HepG2 (cell line): ENCODE data around the gene ANKRD37. TPM values are rescaled to one million over a fixed set of nuclear protein-coding genes. Genes with fewer than 3 reads are reported as not detected.

ENCODE experiments used
- ATF1 ChIP-seq: IDR thresholded peaks from 2 replicates; pipeline ENCODE4 v1.6.1; 2016; ENCODE audit warnings: mild to moderate bottlenecking, control low read depth
- CEBPG ChIP-seq: IDR thresholded peaks from 2 replicates; pipeline ENCODE4 v1.6.1; 2016
- HNF4G ChIP-seq, 2 experiments: sonication (generic) in 1 of 2; formaldehyde crosslinking in 1 of 2; IDR thresholded peaks; 2 replicates each; pipeline versions ENCODE4 v1.4.0 to v1.6.1; 2011 to 2020; ENCODE audit warnings: borderline replicate concordance in 2 of 2, low read depth in 2 of 2, mild to moderate bottlenecking in 2 of 2, low read length in 1 of 2, missing genetic modification reagents in 1 of 2, moderate library complexity in 1 of 2
- JUND ChIP-seq: sonication (generic); formaldehyde crosslinking; IDR thresholded peaks from 2 replicates; pipeline ENCODE4 v1.8.0; 2022; ENCODE audit warnings: mild to moderate bottlenecking, missing genetic modification reagents
- MBD4 ChIP-seq: IDR thresholded peaks from 2 replicates; pipeline ENCODE4 v1.6.1; 2012; ENCODE audit warnings: low read length, inconsistent platforms, borderline replicate concordance
- MTF2 ChIP-seq: sonication (generic); formaldehyde crosslinking; IDR thresholded peaks from 2 replicates; pipeline ENCODE4 v1.5.0; 2020; ENCODE audit warnings: missing genetic modification reagents, borderline replicate concordance
- NFYB ChIP-seq: sonication (generic); formaldehyde crosslinking; IDR thresholded peaks from 2 replicates; pipeline ENCODE4 v1.4.0; 2020; ENCODE audit warnings: missing genetic modification reagents
- PLSCR1 ChIP-seq: sonication (generic); formaldehyde crosslinking; IDR thresholded peaks from 2 replicates; pipeline ENCODE4 v1.5.0; 2020; ENCODE audit warnings: missing genetic modification reagents, mild to moderate bottlenecking, borderline replicate concordance
- RAD21 ChIP-seq: fragments of 450-650 bp; formaldehyde crosslinking; IDR thresholded peaks from 2 replicates; pipeline ENCODE4 v1.5.0; 2020; ENCODE audit warnings: mild to moderate bottlenecking
- SALL1 ChIP-seq: sonication (generic); formaldehyde crosslinking; IDR thresholded peaks from 2 replicates; pipeline ENCODE4 v1.8.0; 2022; ENCODE audit warnings: mild to moderate bottlenecking, missing genetic modification reagents
- SMYD3 ChIP-seq: sonication (generic); formaldehyde crosslinking; IDR thresholded peaks from 2 replicates; pipeline ENCODE4 v1.8.1; 2023; ENCODE audit warnings: mild to moderate bottlenecking, missing genetic modification reagents
- SNAI1 ChIP-seq: sonication (generic); formaldehyde crosslinking; IDR thresholded peaks from 2 replicates; pipeline ENCODE4 v1.5.0; 2020; ENCODE audit warnings: mild to moderate bottlenecking, missing genetic modification reagents, borderline replicate concordance
- TBX3 ChIP-seq: fragments of 450-650 bp; IDR thresholded peaks from 2 replicates; pipeline ENCODE4 v1.6.1; 2017; ENCODE audit warnings: antibody characterized with exemption, mild to moderate bottlenecking, inconsistent platforms, borderline replicate concordance
- ZBTB14 ChIP-seq: sonication (generic); formaldehyde crosslinking; IDR thresholded peaks from 2 replicates; pipeline ENCODE4 v1.4.0; 2020; ENCODE audit warnings: missing genetic modification reagents
- ZBTB4 ChIP-seq: sonication (generic); formaldehyde crosslinking; IDR thresholded peaks from 2 replicates; pipeline ENCODE4 v1.4.0; 2020; ENCODE audit warnings: missing genetic modification reagents, mild to moderate bottlenecking, borderline replicate concordance
- ZFP37 ChIP-seq: sonication (generic); formaldehyde crosslinking; IDR thresholded peaks from 2 replicates; pipeline ENCODE4 v1.4.0; 2020; ENCODE audit warnings: missing genetic modification reagents, borderline replicate concordance
- ZFP62 ChIP-seq: sonication (generic); formaldehyde crosslinking; IDR thresholded peaks from 2 replicates; pipeline ENCODE4 v1.4.0; 2020; ENCODE audit warnings: missing genetic modification reagents
- ZNF510 ChIP-seq: sonication (generic); formaldehyde crosslinking; IDR thresholded peaks from 2 replicates; pipeline ENCODE4 v1.4.0; 2020; ENCODE audit warnings: low read depth, mild to moderate bottlenecking, missing genetic modification reagents
- polyA plus RNA-seq, 8 experiments: library from polyadenylated mRNA; depleted of rRNA in 3 of 8; stranded (reverse) in 7 of 8; unstranded in 1 of 8; fragments of >200 nt; fragmentation: Illumina TruSeq in 4 of 8; extraction: Trizol in 4 of 8; gene quantifications; 2 replicates each; pipeline versions ENCODE4 v1.2.1 to v1.2.3, GENCODE V29; 2011 to 2016; ENCODE audit warnings: low read depth in 4 of 8, missing spikeins in 1 of 8, mixed read lengths in 1 of 8; ENCODE audit not compliant: insufficient read depth in 1 of 8
- total RNA-seq, 5 experiments: library from RNA; depleted of rRNA; stranded (reverse); fragments of >200 nt; fragmentation: Illumina TruSeq; extraction: Trizol; gene quantifications; 2 replicates each; pipeline ENCODE4 v1.2.3, GENCODE V29; 2016; ENCODE audit warnings: low read depth in 1 of 5
- TF ChIP-seq, protein P1 (sequence below): sonication (generic); formaldehyde crosslinking; IDR thresholded peaks from 2 replicates; pipeline ENCODE4 v1.4.0; 2020; ENCODE audit warnings: missing genetic modification reagents
- TF ChIP-seq, protein P2 (sequence below): sonication (generic); formaldehyde crosslinking; IDR thresholded peaks from 2 replicates; pipeline ENCODE4 v1.5.0; 2020; ENCODE audit warnings: mild to moderate bottlenecking, missing genetic modification reagents, borderline replicate concordance

The ANKRD37 gene
- total and polyA plus RNA-seq, 2 of the 13 experiments (the other 11 are each of a cell fraction or from before 2014, with no cell fraction given), result 2.2 to 51.4 TPM

DNA sequence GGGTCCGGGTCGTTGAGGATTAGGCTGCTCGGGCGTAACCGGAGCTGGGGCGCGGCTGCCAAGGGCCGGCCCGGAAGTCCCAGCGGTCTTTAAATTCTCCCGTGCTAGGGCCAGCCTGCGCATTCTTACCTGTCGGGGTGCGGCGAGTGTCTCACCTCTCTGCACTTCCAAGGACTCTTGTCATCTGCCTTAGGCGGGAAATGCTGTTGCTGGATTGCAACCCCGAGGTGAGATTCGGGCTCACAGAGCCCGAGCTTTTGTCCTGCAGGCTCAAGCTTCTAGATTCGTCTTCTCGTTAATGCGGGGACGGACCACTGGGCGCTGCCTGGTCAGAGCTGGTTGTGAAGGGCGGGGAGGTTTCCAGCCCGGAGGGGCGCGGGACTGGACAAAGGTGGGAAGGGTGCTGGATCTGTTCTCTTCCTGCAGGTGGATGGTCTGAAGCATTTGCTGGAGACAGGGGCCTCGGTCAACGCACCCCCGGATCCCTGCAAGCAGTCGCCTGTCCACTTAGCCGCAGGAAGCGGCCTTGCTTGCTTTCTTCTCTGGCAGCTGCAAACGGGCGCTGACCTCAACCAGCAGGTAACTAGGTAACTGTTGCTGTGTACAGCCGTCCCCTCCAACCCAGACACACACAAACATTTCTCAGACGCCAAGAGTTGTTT lies at the start of gene ANKRD37 (continued):
- TF ChIP-seq PLSCR1 (CRISPR knock-in tag), result 0 out of 2 replicates have a peak, but pooled peaks have one; percentile 7
- TF ChIP-seq MTF2 (CRISPR knock-in tag), result 0 out of 2 replicates have a peak, but pooled peaks have one; percentile 25
- TF ChIP-seq ATF1, result 0 out of 2 replicates have a peak, but pooled peaks have one; percentile 10
- TF ChIP-seq MBD4, result no peak
- TF ChIP-seq ZBTB14, result no peak
- no peak for TF ChIP-seq ZFP62 (CRISPR knock-in tag)
- TF ChIP-seq SNAI1 (CRISPR knock-in tag), result no peak; the same call in 1 of the 2 replicates
- no peak for TF ChIP-seq ZBTB4
- no peak for TF ChIP-seq ZFP37
- TF ChIP-seq JUND (CRISPR knock-in tag), result no peak
- no peak; the same call in 1 of the 2 replicates for TF ChIP-seq SALL1
- peak; percentile 13; the same call in 1 of the 2 replicates for TF ChIP-seq HNF4G (IDR thresholded peaks at IDR 0.05; ENCODE audit: borderline replicate concordance, low read depth, low read length)
- TF ChIP-seq HNF4G (CRISPR knock-in tag; IDR thresholded peaks at IDR 0.05; ENCODE audit: borderline replicate concordance, low read depth), result no peak
- no peak for TF ChIP-seq SMYD3 (CRISPR knock-in tag)
- TF ChIP-seq, protein P1, sequence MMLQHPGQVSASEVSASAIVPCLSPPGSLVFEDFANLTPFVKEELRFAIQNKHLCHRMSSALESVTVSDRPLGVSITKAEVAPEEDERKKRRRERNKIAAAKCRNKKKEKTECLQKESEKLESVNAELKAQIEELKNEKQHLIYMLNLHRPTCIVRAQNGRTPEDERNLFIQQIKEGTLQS (CRISPR knock-in tag), result no peak
- TF ChIP-seq ZNF510, result no peak
- TF ChIP-seq RAD21, result no peak
- TF ChIP-seq, protein P2, sequence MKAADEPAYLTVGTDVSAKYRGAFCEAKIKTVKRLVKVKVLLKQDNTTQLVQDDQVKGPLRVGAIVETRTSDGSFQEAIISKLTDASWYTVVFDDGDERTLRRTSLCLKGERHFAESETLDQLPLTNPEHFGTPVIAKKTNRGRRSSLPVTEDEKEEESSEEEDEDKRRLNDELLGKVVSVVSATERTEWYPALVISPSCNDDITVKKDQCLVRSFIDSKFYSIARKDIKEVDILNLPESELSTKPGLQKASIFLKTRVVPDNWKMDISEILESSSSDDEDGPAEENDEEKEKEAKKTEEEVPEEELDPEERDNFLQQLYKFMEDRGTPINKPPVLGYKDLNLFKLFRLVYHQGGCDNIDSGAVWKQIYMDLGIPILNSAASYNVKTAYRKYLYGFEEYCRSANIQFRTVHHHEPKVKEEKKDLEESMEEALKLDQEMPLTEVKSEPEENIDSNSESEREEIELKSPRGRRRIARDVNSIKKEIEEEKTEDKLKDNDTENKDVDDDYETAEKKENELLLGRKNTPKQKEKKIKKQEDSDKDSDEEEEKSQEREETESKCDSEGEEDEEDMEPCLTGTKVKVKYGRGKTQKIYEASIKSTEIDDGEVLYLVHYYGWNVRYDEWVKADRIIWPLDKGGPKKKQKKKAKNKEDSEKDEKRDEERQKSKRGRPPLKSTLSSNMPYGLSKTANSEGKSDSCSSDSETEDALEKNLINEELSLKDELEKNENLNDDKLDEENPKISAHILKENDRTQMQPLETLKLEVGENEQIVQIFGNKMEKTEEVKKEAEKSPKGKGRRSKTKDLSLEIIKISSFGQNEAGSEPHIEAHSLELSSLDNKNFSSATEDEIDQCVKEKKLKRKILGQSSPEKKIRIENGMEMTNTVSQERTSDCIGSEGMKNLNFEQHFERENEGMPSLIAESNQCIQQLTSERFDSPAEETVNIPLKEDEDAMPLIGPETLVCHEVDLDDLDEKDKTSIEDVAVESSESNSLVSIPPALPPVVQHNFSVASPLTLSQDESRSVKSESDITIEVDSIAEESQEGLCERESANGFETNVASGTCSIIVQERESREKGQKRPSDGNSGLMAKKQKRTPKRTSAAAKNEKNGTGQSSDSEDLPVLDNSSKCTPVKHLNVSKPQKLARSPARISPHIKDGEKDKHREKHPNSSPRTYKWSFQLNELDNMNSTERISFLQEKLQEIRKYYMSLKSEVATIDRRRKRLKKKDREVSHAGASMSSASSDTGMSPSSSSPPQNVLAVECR (CRISPR knock-in tag), result peak; percentile 94
- TF ChIP-seq CEBPG (CRISPR knock-in tag), result no peak
- TF ChIP-seq NFYB (CRISPR knock-in tag), result no peak
- no peak for TF ChIP-seq TBX3
